HCT116 (cell line): ENCODE results near the gene NT5C3A. TPM values are rescaled to one million over a fixed set of nuclear protein-coding genes. Genes with fewer than 3 reads are reported as not detected.

Experiments
- ATAC-seq: fragments of 200-7000 bp; cut with Tn5 transposase; 2 replicates; pipeline ENCODE4 v1.9.1; 2020; ENCODE audit warnings: mild to moderate bottlenecking, moderate library complexity
- BruUV-seq: library from RNA; stranded (reverse); fragments of 400-500 nt; replicated peaks from 2 replicates; lab custom pipeline; 2021; lab: Mats Ljungman, UMichigan
- CTCF ChIA-PET: fragments of 300-600 bp; sonication (Branson Sonifier 250); formaldehyde crosslinking; loops from one replicate; lab custom pipeline; 2021; ENCODE audit warnings: antibody characterized with exemption; lab: Charles Lee
- POLR2A ChIA-PET: fragments of 300-600, 350-600 bp; sonication (Branson Sonifier 250); formaldehyde crosslinking; loops from one replicate; lab custom pipeline; 2021; ENCODE audit warnings: antibody characterized with exemption; lab: Charles Lee
- RAD21 ChIA-PET, 2 experiments: fragments of 300-600 bp; sonication (Branson Sonifier 250); formaldehyde crosslinking; loops; one replicate each; lab custom pipeline; 2023; ENCODE audit warnings: low total read pairs in 2 of 2; ENCODE audit not compliant: uncharacterized antibody in 2 of 2, unreplicated experiment in 2 of 2, low non-redundant PET in 1 of 2; lab: Charles Lee
- DNase-seq: peaks from one replicate; pipeline ENCODE4 v3.0.0-alpha.2; 2010; ENCODE audit warnings: low read depth, low spot score
- H2AFZ ChIP-seq: fragments of 200-600 bp; shearing (Covaris generic), sonication (generic); 2 replicates; pipeline ENCODE4 v1.6.1; 2017; ENCODE audit warnings: low read depth, mixed run types, mixed read lengths, antibody characterized with exemption, low read length; ENCODE audit not compliant: poor library complexity, severe bottlenecking
- H3K27ac ChIP-seq: 2 replicates; pipeline ENCODE4 v1.5.1; 2012; ENCODE audit warnings: low read depth, low read length
- H3K27me3 ChIP-seq: fragments of 200-600 bp; sonication (generic); 2 replicates; pipeline ENCODE4 v1.6.1; 2016; ENCODE audit warnings: mixed run types, low read length, mixed read lengths; ENCODE audit not compliant: insufficient read depth
- H3K36me3 ChIP-seq, 2 experiments: fragments of 200-500 bp in 1 of 2; fragments of 200-600 bp in 1 of 2; sonication (Bioruptor generic) in 1 of 2; sonication (generic) in 1 of 2; 2 replicates each; pipeline versions ENCODE4 v1.5.1 to v1.6.1; 2014 to 2016; ENCODE audit warnings: low read length in 2 of 2, inconsistent platforms in 1 of 2, mixed read lengths in 1 of 2, mixed run types in 1 of 2; ENCODE audit not compliant: insufficient read depth in 2 of 2, control insufficient read depth in 1 of 2
- H3K4me1 ChIP-seq, 2 experiments: fragments of 200-600 bp in 1 of 2; sonication (generic) in 1 of 2; 2 replicates each; pipeline versions ENCODE4 v1.5.1 to v1.6.1; 2012 to 2017; ENCODE audit warnings: low read length in 2 of 2, inconsistent platforms in 1 of 2, mild to moderate bottlenecking in 1 of 2, mixed read lengths in 1 of 2, mixed run types in 1 of 2, moderate library complexity in 1 of 2; ENCODE audit not compliant: insufficient read depth in 2 of 2, control insufficient read depth in 1 of 2
- H3K4me2 ChIP-seq: fragments of 200-600 bp; sonication (generic); 2 replicates; pipeline ENCODE4 v1.6.1; 2017; ENCODE audit warnings: mixed run types, low read length, mixed read lengths
- H3K4me3 ChIP-seq, 2 experiments: fragments of 200-600 bp in 1 of 2; sonication (generic) in 1 of 2; replicated peaks in 1 of 2; 2 replicates each; pipeline ENCODE4 v1.5.1; 2011 to 2016; ENCODE audit warnings: low read length in 2 of 2, control low read depth in 1 of 2, low read depth in 1 of 2, mild to moderate bottlenecking in 1 of 2, mixed read lengths in 1 of 2, mixed run types in 1 of 2
- H3K79me2 ChIP-seq: fragments of 200-600 bp; sonication (generic); 2 replicates; pipeline ENCODE4 v1.6.1; 2017; ENCODE audit warnings: mild to moderate bottlenecking, mixed run types, low read length, moderate library complexity, mixed read lengths; ENCODE audit not compliant: insufficient read depth
- H3K9ac ChIP-seq: fragments of 200-600 bp; sonication (generic); 2 replicates; pipeline ENCODE4 v1.6.1; 2016; ENCODE audit warnings: low read length, mixed read lengths
- H3K9me2 ChIP-seq: fragments of 200-600 bp; sonication (generic), shearing (Covaris generic); 2 replicates; pipeline ENCODE4 v1.6.1; 2017; ENCODE audit warnings: mixed run types, mild to moderate bottlenecking, moderate library complexity; ENCODE audit not compliant: insufficient read depth
- H3K9me3 ChIP-seq, 2 experiments: fragments of 200-500 bp in 1 of 2; fragments of 200-600 bp in 1 of 2; sonication (Bioruptor generic) in 1 of 2; sonication (generic) in 1 of 2; 2 replicates each; pipeline ENCODE4 v1.6.1; 2014 to 2017; ENCODE audit warnings: low read length in 2 of 2, mixed read lengths in 2 of 2, inconsistent platforms in 1 of 2, low read depth in 1 of 2, mild to moderate bottlenecking in 1 of 2, mixed run types in 1 of 2, moderate library complexity in 1 of 2; ENCODE audit not compliant: control insufficient read depth in 1 of 2, insufficient read depth in 1 of 2
- H4K20me1 ChIP-seq: fragments of 200-600 bp; sonication (generic), shearing (Covaris generic); 2 replicates; pipeline ENCODE4 v1.6.1; 2017; ENCODE audit warnings: mixed run types, mild to moderate bottlenecking, moderate library complexity; ENCODE audit not compliant: insufficient read depth
- CBX3 ChIP-seq: IDR thresholded peaks from 2 replicates; pipeline ENCODE4 v1.6.1; 2012; ENCODE audit warnings: low read depth
- CTCF ChIP-seq, 3 experiments: fragments of 200-600 bp in 1 of 3; sonication (generic) in 1 of 3; IDR thresholded peaks in 2 of 3; conservative IDR thresholded peaks in 1 of 3; 2 replicates each; pipeline ENCODE4 v1.5.1; 2012 to 2017; ENCODE audit warnings: low read depth in 2 of 3, low read length in 2 of 3, antibody characterized with exemption in 1 of 3, borderline replicate concordance in 1 of 3, control low read depth in 1 of 3, mild to moderate bottlenecking in 1 of 3, mixed read lengths in 1 of 3, mixed run types in 1 of 3, moderate library complexity in 1 of 3; ENCODE audit not compliant: insufficient read depth in 1 of 3
- EGR1 ChIP-seq: IDR thresholded peaks from 2 replicates; pipeline ENCODE4 v1.6.1; 2012; ENCODE audit warnings: low read depth
- FOSL1 ChIP-seq: IDR thresholded peaks from 2 replicates; pipeline ENCODE4 v1.6.1; 2012; ENCODE audit warnings: low read depth
- JUND ChIP-seq: IDR thresholded peaks from 2 replicates; pipeline ENCODE4 v1.6.1; 2012
- POLR2A ChIP-seq: IDR thresholded peaks from 2 replicates; pipeline ENCODE4 v1.7.0; 2011; ENCODE audit warnings: borderline replicate concordance; ENCODE audit not compliant: insufficient read depth, insufficient read length; ENCODE audit errors: extremely low read depth
- POLR2AphosphoS5 ChIP-seq: IDR thresholded peaks from 2 replicates; pipeline ENCODE4 v1.6.1; 2011; ENCODE audit warnings: mild to moderate bottlenecking, low read depth, low read length, moderate library complexity
- REST ChIP-seq: IDR thresholded peaks from 2 replicates; pipeline ENCODE4 v1.6.1; 2012; ENCODE audit warnings: low read depth
- SIN3A ChIP-seq: IDR thresholded peaks from 2 replicates; pipeline ENCODE4 v1.6.1; 2012; ENCODE audit warnings: low read depth
- SP1 ChIP-seq: IDR thresholded peaks from 2 replicates; pipeline ENCODE4 v1.6.1; 2012; ENCODE audit warnings: low read depth
- SRF ChIP-seq: IDR thresholded peaks from 2 replicates; pipeline ENCODE4 v1.6.1; 2012; ENCODE audit warnings: low read depth
- TCF7L2 ChIP-seq: IDR thresholded peaks from 2 replicates; pipeline ENCODE4 v1.7.0; 2011; ENCODE audit warnings: borderline replicate concordance, inconsistent platforms; ENCODE audit not compliant: insufficient read depth, insufficient read length; ENCODE audit errors: extremely low read depth
- YY1 ChIP-seq: IDR thresholded peaks from 2 replicates; pipeline ENCODE4 v1.6.1; 2011; ENCODE audit warnings: low read length, low read depth, moderate library complexity, mild to moderate bottlenecking; ENCODE audit not compliant: insufficient replicate concordance; ENCODE audit errors: extremely low read depth
- ZBTB33 ChIP-seq: IDR thresholded peaks from 2 replicates; pipeline ENCODE4 v1.6.1; 2011; ENCODE audit warnings: mild to moderate bottlenecking, low read length, moderate library complexity; ENCODE audit not compliant: insufficient replicate concordance; ENCODE audit errors: extremely low read depth
- ZNF274 ChIP-seq: fragments of 200-500 bp; sonication (Bioruptor generic); IDR thresholded peaks from 2 replicates; pipeline ENCODE4 v1.6.1; 2014; ENCODE audit warnings: mild to moderate bottlenecking, low read depth, low read length, inconsistent platforms
- intact Hi-C: fragments of 100-400 bp; cut with micrococcal nuclease; formaldehyde crosslinking; loops from 2 replicates; pipeline ENCODE4 v1.10.0; 2022
- total RNA-seq: library from RNA; stranded (reverse); gene quantifications from one replicate; pipeline ENCODE4 v1.2.1, GENCODE V29; 2021; ENCODE audit not compliant: unreplicated experiment

Gene NT5C3A
- total RNA-seq, 1 experiment from 2014 or later = 32.5 TPM

- BruUV-seq = no TSS peak
Observed at GRCh38 chr7:33012364-33012763, 50.2 kb downstream of the NT5C3A start.

More at GRCh38 chr7:33012364-33012763, 50.2 kb downstream of the NT5C3A start:
- RAD21 ChIA-PET = no interaction called here
- no peak overlapping the region for H3K27ac ChIP-seq
- H3K79me2 ChIP-seq = no peaks in the 10 kb centered on the region
- H3K4me3 ChIP-seq = no peak overlapping the region
- CTCF ChIA-PET = no interaction called here
- no peak for TF ChIP-seq EGR1
- no peak for TF ChIP-seq CBX3
- TF ChIP-seq TCF7L2 = no peak
- TF ChIP-seq REST = no peak
- no peak for TF ChIP-seq CTCF (IDR thresholded peaks at IDR 0.05 in 2 of 3, conservative IDR thresholded peaks at IDR 0.05 in 1 of 3; ENCODE audit: borderline replicate concordance in 1 of 3, insufficient read depth in 1 of 3, low read depth in 2 of 3, low read length in 2 of 3)
- TF ChIP-seq SIN3A = no peak
- TF ChIP-seq ZNF274 = no peak
- no peak for TF ChIP-seq ZBTB33
- TF ChIP-seq SRF = no peak
- TF ChIP-seq JUND = no peak
- TF ChIP-seq YY1 = no peak
- TF ChIP-seq FOSL1 = no peak
- no peak for TF ChIP-seq POLR2AphosphoS5
- no peak for TF ChIP-seq POLR2A
- TF ChIP-seq SP1 = no peak
- TF ChIP-seq, all 23 proteins: peak for 0
- H3K9ac ChIP-seq = no peak overlapping the region
- H3K36me3 ChIP-seq = peaks cover 11 to 15% of the 10 kb centered on the region in 2 experiments; a peak in 3 of 4 replicates
- POLR2A ChIA-PET = no interaction called here
- no peaks in the 10 kb centered on the region for H4K20me1 ChIP-seq
- H3K9me2 ChIP-seq = no peaks in the 10 kb centered on the region
- H3K27me3 ChIP-seq = no peaks in the 10 kb centered on the region
- H3K9me3 ChIP-seq = no peaks in the 10 kb centered on the region
- DNase-seq (no peak), ATAC-seq (no peak)
- H3K4me2 ChIP-seq = no peak overlapping the region
- intact Hi-C loops = no loop called here
- H3K4me1 ChIP-seq = no peaks in the 10 kb centered on the region
- no peak overlapping the region for H2AFZ ChIP-seq
